Inflammatory macrophage (primary cell): ENCODE data around the gene ZCCHC14.
"Not testable (repeated sequence)": the region's sequence is repeated elsewhere in the genome, so short reads cannot be mapped to it uniquely, and the experiment has no call there.

ENCODE experiments used
- DNase-seq, 2 donors: peaks; one replicate each; pipeline ENCODE4 v3.0.0-alpha.2; 2020 to 2022

Gene ZCCHC14

GRCh38 chr16:87497023-87497766 is 4.4 kb upstream of the ZCCHC14 start:
- DNase-seq: not testable (repeated sequence)

- DNase-seq: peak in 1 of 2 donors; percentile 11
These were observed 3.6 kb upstream of the ZCCHC14 start for GRCh38 chr16:87496447-87496801.

- DNase-seq: no peak
These were observed 3.0 kb upstream of the ZCCHC14 start for GRCh38 chr16:87495578-87496446.

GRCh38 chr16:87493608-87494280 is 920 bp upstream of the ZCCHC14 start:
- DNase-seq: no peak

GRCh38 chr16:87492291-87492630 is 563 bp downstream of the ZCCHC14 start:
- no peak for DNase-seq

GRCh38 chr16:87491522-87492290 is 1.1 kb downstream of the ZCCHC14 start:
- DNase-seq: peak in 1 of 2 donors; percentile 27

GRCh38 chr16:87490799-87491521 is 1.9 kb downstream of the ZCCHC14 start:
- DNase-seq: not testable (repeated sequence)

GRCh38 chr16:87490096-87490798 is 2.6 kb downstream of the ZCCHC14 start:
- DNase-seq: no peak

- DNase-seq: no peak
These were observed 3.3 kb downstream of the ZCCHC14 start for GRCh38 chr16:87489434-87490045.

- DNase-seq: not testable (repeated sequence)
These were observed 3.9 kb downstream of the ZCCHC14 start for GRCh38 chr16:87488960-87489359.

GRCh38 chr16:87487361-87487924 is 5.4 kb downstream of the ZCCHC14 start:
- peak; percentile 65 to 88 for DNase-seq

- DNase-seq: no peak
These were observed 6.0 kb downstream of the ZCCHC14 start for GRCh38 chr16:87486713-87487247.

- no peak for DNase-seq
These were observed 6.5 kb downstream of the ZCCHC14 start for GRCh38 chr16:87486282-87486681.

- DNase-seq: not testable (repeated sequence)
These were observed 7.0 kb downstream of the ZCCHC14 start for GRCh38 chr16:87485792-87486191.

GRCh38 chr16:87484487-87485331 is 8.1 kb downstream of the ZCCHC14 start:
- no peak for DNase-seq

GRCh38 chr16:87483481-87483880 is 9.3 kb downstream of the ZCCHC14 start:
- no peak for DNase-seq

- DNase-seq: not testable (repeated sequence)
These were observed 10.2 kb downstream of the ZCCHC14 start for GRCh38 chr16:87482670-87483069.

- DNase-seq: no peak
These were observed 10.6 kb downstream of the ZCCHC14 start for GRCh38 chr16:87482266-87482665.

GRCh38 chr16:87481711-87482110 is 11.1 kb downstream of the ZCCHC14 start:
- not testable (repeated sequence) for DNase-seq
